ENCODE results near the gene PRKCQ. TPM values are rescaled to one million over a fixed set of nuclear protein-coding genes. Genes with fewer than 3 reads are reported as not detected.

Gene PRKCQ
- polyA plus RNA-seq (2013, experiment 1 of 2; ENCODE audit: insufficient read length) = not detected
- polyA plus RNA-seq (2013, experiment 2 of 2; ENCODE audit: insufficient read length) = 0.07 TPM

DNA sequence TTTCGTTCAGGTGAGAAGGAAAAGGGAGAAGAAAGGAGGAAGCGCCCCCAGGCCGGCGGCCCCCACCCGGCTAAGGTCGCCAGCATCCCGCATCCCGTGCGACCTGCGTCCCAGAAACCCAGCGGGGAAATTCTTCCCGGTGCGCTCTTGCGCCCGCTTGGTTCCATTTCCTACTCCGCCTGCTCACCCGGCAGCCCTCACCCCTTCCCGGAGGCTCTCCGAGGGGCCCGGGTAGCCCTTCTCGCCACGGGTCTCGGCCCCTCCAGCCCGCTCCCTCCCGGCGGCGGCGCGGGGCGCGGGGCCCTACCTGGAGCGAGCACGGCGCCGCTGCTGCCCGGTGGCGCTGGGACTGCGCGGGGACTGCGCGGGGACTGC, at the start of gene PRKCQ:
PRKCQ (minus strand) TSS at position 373 of the 375 bp plus-strand sequence. CDS start 65,141 bp downstream, outside the sequence.
- peak; percentile 10 for DNase-seq

GRCh38 chr10:6625428-6625827, 45.4 kb upstream of the PRKCQ start:
- DNase-seq = no peak

DNA sequence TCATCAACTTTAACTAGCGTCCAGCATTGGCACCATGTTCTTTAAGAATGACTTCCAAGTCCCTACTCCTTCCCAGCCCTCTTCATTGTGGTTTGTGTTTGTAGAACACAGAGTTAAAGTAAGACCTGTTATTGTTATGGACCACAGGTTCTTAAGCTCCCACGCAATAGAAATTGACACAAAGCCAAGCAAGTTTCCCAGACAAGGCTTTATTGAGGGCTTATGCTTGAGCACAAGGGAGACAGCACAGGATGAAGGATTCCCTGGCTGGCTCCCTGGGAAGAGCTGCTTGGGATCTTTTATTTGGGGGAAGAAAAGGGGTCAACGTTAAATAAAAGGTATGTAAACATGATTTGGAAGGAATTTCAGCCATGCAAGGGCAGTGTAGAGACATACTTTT, 44.3 kb upstream of the PRKCQ start:
- no peak for DNase-seq

DNA sequence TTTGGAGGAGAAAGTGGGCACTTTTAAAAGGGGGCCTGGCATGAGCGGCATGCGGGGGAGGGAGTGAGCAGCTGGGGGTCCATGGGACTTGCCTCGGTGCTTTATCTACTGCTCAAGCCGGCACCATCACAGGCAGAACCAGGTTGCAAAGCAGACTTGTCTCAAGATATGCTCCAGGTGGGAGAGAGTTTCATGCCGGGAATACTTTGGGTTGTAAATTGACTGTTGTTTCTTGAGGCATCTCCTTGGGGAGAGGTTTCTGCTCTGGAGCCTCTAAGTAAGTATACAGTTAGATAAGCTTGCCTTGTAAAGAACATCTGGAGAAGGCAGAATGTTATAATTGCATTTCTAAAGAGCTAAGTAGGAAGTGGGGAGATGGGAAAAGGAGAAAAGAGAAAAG, 42.8 kb upstream of the PRKCQ start:
- no peak for DNase-seq

- DNase-seq = peak; percentile 26
These were observed 41.5 kb upstream of the PRKCQ start for GRCh38 chr10:6621536-6621935.

- no peak for DNase-seq
These were observed 39.6 kb upstream of the PRKCQ start for GRCh38 chr10:6619660-6620059.

DNA sequence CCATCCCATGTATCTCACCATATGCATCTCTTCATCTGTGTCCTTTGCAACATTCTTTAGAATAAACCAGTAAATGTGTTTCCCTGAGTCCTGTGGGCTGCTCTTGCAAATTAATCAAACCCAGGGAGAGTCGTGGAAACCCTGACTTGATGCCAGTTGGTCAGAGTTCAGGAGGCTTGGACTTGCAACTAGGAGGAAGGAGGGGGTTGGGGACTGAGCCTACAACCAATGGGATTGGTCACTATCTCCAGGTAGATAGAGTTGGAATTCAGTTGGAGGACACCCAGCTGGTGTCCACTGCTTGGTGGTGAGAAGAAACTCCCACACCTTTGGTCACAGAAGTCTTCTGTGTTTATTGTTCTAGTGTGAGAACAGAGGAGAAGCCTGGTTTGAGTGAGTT, 38.3 kb upstream of the PRKCQ start:
- no peak for DNase-seq

- DNase-seq = no peak
These were observed 37.4 kb upstream of the PRKCQ start for GRCh38 chr10:6617309-6618076.

GRCh38 chr10:6615971-6616370, 35.9 kb upstream of the PRKCQ start:
- DNase-seq = no peak

GRCh38 chr10:6612371-6612770, 32.3 kb upstream of the PRKCQ start:
- DNase-seq = no peak

- DNase-seq = no peak
These were observed 30.6 kb upstream of the PRKCQ start for GRCh38 chr10:6610647-6611046.

GRCh38 chr10:6609625-6610024, 29.5 kb upstream of the PRKCQ start:
- DNase-seq = no peak

DNA sequence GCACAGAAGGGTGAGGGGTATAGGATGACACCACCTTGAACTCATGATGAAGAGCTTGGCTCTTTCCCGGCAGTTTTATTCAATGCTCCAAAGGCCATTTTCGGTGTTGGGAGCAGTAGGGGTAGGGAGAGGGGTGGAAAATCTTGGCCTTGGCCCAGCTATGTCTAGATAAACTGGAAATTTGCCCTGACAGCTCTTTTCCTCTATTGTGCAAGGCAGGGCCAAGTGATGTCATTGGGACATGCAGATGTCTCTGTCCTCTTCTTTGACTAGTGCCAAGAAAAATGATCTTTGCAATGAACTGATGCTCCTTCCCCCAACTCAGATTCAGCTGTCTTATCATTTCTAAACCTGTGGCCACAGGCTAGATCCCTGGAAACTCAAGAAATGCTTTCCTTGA, 27.7 kb upstream of the PRKCQ start:
- DNase-seq = no peak

DNA sequence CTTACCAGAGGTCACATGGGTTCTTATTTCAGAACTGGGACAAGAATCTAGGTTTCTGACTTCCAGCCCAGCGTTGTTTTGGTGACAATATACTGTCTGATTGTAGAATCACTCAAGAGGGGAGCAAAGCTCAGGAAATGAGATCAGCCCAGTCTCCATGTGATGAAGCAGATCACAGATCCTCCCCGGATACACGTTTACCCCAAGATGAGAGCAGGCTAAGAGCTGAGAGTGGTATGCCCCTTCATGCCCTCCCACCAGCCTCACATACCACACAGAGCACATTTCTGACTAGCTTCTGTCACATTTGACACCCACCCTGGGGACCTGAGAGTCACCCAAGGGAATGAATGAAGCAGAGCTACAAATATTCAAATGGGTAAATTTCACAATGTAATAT, 27.1 kb upstream of the PRKCQ start:
- no peak for DNase-seq

GRCh38 chr10:6603142-6604125, 23.4 kb upstream of the PRKCQ start:
- no peak for DNase-seq

DNA sequence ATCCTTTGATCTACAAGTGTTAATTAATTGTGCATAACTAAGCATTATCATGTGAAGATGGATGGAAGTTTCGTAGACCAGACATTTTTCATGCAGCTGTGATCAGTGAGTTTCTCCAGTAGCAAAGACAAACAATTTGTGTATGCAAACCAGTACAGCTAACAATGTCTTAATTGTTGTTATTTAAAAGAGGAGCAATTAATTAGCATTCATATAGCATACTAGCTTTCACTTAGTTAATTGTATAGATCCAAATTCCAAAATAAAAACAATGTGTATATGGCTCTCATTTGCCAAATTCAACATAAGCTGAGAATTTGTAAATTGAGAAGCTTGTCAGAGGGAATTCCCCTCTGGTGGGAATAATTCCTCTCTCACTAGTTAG, 22.6 kb upstream of the PRKCQ start:
- DNase-seq = no peak

GRCh38 chr10:6602026-6602699, 22.1 kb upstream of the PRKCQ start:
- DNase-seq = no peak

GRCh38 chr10:6601246-6601805, 21.2 kb upstream of the PRKCQ start:
- DNase-seq = no peak

- DNase-seq = no peak
These were observed 20.3 kb upstream of the PRKCQ start for GRCh38 chr10:6600224-6600987.

DNA sequence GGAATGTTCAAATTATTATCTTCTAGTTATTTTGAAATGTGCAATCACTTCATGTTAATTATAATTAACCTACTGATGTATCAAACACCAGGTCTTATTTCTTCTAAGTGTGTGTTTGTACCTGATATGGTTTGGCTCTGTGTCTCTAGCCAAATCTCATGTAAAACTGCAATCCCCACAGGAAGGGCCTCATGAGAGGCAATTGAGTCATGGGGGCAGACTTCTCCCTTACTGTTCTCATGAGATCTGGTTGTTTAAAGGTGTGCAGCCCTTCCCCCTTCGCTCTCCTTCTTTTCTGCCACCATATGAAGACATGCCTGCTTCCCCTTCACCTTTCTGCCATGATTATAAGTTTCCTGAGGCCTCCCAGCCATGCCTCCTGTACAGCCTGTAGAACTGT, 18.6 kb upstream of the PRKCQ start:
- no peak for DNase-seq

DNA sequence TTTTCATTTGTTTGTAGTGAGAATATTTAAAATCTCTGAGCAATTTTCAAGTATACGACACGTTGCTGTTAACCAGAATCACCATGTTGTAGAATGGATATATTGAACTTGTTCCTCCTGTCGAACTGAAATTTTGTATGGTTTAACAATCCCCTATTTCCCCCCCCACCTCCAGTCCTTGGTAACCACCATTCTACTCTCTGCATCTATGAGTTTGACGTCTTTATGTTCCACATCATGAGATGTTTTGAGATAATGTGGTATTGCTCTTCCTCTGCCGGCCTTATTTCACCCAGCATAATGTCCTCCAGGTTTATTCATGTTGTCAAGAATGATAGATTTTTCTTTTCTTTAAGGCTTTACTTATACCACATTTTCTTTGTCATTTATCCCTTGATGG, 17.4 kb upstream of the PRKCQ start:
- no peak for DNase-seq

- no peak for DNase-seq
These were observed 15.4 kb upstream of the PRKCQ start for GRCh38 chr10:6595499-6595898.

Data from fibroblast of skin of back (primary cell).